ENCODE results near the gene NKAIN2.
"Not testable (repeated sequence)": the region's sequence is repeated elsewhere in the genome, so short reads cannot be mapped to it uniquely, and the experiment has no call there.

NKAIN2 gene

DNA sequence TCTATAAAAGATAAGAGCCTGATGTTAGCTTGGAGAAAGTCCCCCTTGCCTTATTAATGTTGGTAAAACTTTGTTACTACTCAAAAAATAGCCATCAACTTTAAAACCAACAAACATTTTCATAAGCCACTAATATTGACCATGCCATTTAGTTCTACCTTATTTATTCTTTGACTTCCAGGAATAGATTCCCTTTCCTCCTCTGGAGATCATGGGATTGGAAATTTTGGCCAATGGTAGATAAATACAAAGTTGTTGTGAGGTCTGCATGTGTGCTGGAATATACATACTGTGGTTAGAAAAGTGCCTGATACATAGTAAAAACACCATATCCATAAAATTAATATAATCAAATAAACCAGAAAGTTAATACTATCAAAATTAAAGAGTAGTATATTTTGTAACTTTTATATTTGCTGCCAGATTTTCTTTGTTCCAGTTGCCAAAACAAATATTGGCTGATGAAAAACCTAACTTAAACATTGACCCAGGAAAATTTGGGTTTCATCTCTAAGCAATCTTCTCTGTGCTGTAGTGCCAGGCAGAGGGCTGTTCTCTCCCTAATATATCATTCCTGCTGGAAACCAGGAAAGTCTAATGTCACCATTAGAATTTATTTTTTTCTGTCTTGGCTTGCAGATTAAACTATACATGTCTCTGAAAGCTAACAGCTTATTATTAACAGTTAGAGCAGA lies 169.1 kb downstream of the NKAIN2 start:
- no peak for DNase-seq

- DNase-seq, result no peak
These were observed 176.6 kb downstream of the NKAIN2 start for GRCh38 chr6:123980311-123980710.

GRCh38 chr6:123986938-123987337 lies 183.3 kb downstream of the NKAIN2 start:
- DNase-seq, result no peak

DNA sequence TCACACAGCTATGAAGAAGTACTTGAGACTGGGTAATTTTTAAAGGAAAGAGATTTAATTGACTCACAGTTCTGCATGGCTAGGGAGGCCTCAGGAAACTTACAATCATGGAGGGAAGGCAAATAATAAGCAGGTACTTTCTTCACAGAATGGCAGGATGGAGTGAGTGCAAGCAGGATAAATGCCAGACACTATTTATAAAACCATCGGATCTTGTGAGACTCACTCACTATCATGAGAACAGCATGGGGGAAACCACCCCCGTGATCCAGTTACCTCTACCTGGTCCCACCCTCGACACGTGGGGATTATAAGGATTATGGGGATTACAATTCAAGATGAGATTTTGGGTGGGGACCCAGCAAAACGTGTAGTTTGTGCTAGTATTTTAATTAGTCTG lies 186.3 kb downstream of the NKAIN2 start:
- DNase-seq, result not testable (repeated sequence)

- DNase-seq, result no peak
These were observed 186.7 kb downstream of the NKAIN2 start for GRCh38 chr6:123990376-123990775.

DNA sequence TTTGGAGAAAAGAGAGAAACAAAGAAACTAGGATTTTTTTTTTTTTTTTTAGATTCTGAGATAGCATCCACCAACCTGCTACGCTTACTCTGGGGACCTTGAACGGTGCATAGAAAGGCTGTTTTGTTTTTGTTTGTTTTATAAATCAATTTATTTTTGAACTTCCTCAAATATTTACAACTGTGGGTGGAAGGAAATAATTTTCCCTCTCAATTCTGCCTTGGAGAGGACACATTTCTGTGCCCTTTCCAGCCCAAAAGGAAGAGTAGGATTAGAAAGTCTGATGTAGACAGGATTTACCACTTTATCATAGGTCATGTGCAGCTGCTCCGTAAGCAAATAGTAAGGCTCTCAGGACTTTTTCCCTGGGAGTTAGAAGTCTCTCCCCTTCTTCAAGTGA lies 190.5 kb downstream of the NKAIN2 start:
- DNase-seq, result no peak

GRCh38 chr6:123994891-123995635 lies 191.4 kb downstream of the NKAIN2 start:
- no peak for DNase-seq

GRCh38 chr6:123997223-123997622 lies 193.6 kb downstream of the NKAIN2 start:
- DNase-seq, result no peak

DNA sequence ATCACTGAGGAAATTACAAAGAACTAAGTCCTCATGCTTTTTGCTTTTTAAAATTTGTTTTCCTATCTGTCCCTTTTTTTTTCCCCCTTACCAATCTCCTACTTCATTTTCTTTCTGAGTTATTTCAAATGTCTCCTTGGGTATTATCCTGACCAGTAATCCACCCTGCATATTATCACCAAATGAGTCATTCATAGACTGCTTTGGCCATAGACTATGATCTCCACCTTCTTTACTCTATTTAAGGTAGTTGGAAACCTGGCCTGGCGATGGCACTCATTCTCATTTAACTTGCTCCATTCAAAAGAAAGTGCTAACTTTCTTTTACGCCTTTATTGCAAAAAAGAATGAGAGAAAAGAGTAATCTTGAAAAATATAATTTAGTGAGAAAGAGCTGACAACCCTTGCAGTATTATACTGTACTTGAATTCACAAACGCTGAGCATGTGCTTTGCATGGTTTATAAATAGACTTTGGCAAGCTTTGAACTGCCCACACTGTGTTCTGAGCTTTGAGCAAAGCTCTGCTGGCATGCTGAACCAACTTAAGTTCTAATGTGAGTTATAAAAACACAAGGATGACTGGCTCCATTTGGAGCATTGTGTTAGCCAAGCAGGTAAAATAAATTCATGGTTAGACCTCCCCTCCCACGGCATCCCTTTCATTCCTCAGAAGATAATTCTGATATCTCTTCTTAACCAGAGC lies 198.9 kb downstream of the NKAIN2 start:
- no peak for DNase-seq

GRCh38 chr6:124007266-124007665 lies 203.6 kb downstream of the NKAIN2 start:
- DNase-seq, result no peak

DNA sequence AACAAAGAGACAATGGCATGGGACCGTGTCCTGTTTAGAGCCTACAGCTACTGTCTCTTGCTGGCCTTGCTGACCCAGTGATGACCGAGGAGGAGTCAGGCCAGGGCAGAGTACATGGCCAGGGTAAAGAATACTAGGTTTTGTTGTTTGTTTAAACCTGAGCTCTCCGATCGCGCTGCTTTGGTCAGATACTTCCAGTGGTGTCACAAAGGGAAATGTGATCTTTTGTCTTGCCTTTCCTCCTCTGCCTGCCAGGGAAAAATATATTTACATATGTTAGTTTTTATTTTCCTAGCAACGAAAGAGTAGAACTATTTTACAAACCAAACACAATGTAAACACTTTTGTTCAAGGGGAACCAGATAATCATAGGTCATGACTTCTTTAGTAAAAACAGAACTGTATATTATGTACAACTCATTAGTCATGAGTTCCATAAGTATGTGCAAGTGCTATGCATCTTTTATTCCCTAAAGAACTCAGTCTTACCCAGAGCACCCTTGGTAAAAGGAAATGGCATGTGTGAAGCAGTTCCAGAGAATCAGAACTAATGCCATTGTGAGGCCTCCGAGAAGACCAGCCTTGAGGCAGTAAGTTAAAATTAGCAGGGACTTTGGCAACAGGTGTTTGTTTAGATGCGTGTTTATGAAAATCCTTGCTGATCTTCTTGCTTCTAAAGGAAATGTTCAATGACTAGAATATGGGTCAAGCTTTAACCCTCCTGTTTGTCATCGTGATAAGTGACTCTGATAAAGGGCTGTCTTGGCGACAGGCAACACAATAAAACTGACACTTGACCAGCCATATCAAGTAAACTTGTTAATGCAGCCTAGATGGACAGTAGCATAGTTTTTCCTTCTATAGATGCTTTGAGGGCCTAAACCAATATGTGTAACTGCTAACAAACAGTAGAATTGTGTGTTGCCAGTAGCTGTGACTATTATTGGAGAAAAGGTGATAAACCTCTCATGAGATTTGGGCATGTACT lies 204.6 kb downstream of the NKAIN2 start:
- DNase-seq, result no peak

DNA sequence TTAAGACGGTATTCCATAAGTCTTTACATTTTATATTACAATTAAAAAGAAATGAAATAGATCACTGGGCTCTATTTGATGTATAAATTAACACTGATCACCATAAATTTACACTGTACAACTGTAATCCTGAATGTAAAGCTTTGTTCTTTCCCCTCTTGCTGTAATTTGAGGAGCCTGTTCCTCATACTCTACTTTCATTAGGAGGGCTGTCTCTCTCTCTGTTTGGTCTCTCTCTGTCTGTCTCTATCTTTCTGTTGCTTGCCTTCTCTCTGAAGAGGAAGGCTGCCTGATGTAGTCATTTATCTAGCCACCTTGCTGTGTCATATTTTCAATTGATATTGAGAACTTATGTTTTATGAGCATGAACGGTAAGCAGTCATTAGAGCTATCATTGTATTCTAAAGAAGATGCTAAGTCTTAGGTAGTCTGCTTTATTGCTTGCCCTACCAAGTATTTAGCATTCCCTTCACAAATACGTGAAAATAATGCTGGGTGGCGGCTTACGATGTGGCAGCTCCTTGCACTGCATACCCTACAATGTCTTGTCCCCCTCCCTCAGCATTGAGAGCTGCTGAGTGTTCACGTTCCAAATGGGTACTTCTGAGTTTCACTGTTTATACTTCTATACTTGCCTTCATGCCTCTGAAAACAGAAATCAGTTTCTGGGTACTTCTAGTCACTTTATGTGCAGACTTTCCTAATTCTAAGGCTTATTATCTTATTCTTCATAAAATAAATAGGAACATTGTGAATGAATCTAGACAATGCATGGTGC lies 205.5 kb downstream of the NKAIN2 start:
- DNase-seq, result no peak

DNA sequence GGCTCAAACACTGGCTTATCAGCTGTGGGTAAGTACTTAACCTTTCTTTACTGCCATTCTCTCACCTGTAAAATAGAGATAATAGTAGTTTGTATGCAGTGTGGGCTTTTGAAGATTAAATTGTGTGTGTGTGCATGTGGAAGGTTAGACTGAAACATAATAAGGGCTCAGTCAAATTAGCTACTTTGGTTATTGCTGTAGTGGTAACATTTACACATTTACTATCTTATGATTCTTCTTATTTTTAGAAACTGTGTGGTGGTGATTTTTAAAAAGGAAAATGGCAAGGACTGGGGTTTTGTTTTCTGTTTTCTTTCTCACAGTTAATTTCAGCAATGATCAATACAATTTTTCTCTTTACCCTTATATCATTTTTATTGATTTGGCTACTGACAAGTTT lies 206.9 kb downstream of the NKAIN2 start:
- no peak for DNase-seq

- DNase-seq, result no peak
These were observed 207.5 kb downstream of the NKAIN2 start for GRCh38 chr6:124011180-124011579.

DNA sequence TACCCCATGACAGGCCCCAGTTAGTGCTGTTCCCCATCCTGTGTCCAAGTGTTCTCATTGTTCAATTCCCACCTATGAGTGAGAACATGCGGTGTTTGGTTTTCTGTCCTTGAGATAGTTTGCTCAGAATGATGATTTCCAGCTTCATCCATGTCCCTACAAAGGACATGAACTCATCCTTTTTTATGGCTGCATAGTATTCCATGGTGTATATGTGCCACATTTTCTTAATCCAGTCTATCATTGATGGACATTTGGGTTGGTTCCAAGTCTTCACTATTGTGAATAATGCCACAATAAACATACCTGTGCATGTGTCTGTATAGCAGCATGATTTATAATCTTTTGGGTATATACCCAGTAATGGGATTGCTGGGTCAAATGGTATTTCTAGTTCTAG lies 218.4 kb downstream of the NKAIN2 start:
- DNase-seq, result not testable (repeated sequence)

DNA sequence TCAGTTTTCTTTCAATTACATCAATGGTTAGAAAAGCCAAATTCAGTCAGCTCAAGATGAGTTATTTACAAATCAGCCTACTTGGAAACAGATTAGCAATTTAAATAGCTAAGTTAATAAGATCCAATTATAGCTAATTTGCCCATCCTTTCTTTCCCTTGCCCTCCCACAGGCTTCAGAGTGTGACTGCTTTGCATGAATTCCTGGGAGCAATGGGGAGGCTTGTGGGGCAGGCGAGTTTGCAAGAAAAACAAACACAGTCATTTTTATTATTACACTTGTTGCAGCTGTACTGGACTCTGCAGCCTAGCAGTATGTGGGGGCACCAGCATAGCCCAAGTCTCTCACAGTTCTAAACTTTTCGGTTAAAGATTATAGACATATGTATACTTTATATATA lies 219.0 kb downstream of the NKAIN2 start:
- no peak for DNase-seq

- no peak for DNase-seq
These were observed 223.0 kb downstream of the NKAIN2 start for GRCh38 chr6:124026694-124027093.

- no peak for DNase-seq
These were observed 223.7 kb downstream of the NKAIN2 start for GRCh38 chr6:124027392-124027791.

DNA sequence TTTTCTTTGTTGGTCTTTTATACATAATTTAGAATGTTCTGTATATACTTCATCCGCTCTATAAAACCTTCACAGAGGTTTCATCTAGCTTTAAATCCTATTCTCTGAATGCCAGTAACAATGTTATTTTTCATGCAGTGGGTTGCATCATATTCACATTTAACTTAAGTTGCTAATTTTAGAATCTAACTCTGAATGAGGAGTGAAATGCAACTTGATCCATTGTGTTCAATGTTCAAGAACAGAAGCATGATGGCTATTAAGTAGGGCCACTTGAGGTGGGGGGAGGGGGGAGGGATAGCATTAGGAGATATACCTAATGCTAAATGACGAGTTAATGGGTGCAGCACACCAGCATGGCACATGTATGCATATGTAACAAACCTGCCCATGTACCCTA lies 224.5 kb downstream of the NKAIN2 start:
- DNase-seq, result no peak

DNA sequence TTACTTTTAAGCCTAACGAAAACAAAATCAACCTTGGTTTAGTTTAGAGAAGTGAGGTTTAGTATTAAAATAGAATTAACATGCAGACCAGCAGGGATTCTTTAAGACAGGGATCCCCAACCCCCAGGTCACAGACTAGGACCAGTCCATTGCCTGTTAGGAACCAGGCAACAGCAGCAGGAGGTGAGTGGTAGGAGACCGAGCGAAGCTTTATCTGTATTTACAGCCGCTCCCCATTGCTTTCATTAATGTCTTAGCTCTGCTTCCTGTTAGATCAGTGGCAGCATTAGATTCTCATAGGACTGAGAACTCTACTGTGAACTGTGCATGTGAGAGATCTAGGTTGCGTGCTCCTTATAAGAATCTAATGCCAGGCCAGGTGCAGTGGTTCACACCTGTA lies 225.9 kb downstream of the NKAIN2 start:
- DNase-seq, result no peak

DNA sequence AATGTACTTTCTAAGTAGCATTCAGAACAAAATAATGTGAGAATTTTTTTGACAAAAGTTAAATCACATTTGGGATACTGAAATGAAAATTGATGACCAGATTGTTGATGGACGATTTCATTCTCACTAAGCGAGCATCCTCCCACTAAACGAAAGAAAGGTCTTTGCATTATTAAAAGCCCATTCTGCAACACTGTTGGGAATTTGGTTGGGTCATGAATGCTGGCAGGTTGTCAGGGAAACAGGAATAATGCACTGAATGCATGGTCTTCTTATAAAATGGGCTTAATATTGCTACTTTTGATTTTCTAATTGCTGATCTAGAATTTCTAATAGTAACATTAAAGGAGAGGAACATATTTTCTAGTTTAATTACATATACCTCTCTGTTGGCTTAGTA lies 229.8 kb downstream of the NKAIN2 start:
- DNase-seq, result no peak

DNA sequence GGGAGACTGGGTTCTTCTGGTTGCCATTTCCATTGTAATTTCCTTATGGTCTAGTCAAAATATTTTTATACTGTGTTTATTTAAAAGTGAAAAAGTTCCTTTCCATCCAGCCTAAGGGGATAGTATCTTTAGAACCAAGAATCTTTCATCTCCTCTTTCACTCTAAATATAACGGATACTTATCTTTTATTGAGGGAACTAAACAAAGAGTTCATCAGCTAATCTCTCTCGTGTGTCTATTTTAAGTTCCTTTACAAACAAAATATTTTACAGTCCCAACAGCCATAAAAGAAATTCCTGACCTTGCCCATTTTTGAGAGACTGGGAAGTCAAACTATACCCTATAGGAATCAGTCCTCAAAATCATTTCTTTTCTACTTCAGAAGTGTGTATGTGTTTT lies 232.7 kb downstream of the NKAIN2 start:
- DNase-seq, result no peak
